Measurements from ENCODE around the gene CCDC12.

Gene CCDC12

GRCh38 chr3:46903341-46904302, 72.9 kb downstream of the CCDC12 start:
- peak; percentile 8 for DNase-seq

GRCh38 chr3:46902188-46902631, 74.3 kb downstream of the CCDC12 start:
- DNase-seq: no peak

- no peak for DNase-seq
These were observed 74.9 kb downstream of the CCDC12 start for GRCh38 chr3:46901591-46902187.

GRCh38 chr3:46901061-46901460, 75.5 kb downstream of the CCDC12 start:
- no peak for DNase-seq

- no peak for DNase-seq
These were observed 76.2 kb downstream of the CCDC12 start for GRCh38 chr3:46900356-46900755.

- no peak for DNase-seq
These were observed 76.6 kb downstream of the CCDC12 start for GRCh38 chr3:46900007-46900292.

GRCh38 chr3:46899151-46900006, 77.2 kb downstream of the CCDC12 start:
- DNase-seq: no peak

- peak; percentile 37 for DNase-seq
These were observed 78.0 kb downstream of the CCDC12 start for GRCh38 chr3:46898321-46899150.

- peak; percentile 8 for DNase-seq
These were observed 78.7 kb downstream of the CCDC12 start for GRCh38 chr3:46897829-46898320.

GRCh38 chr3:46897031-46897430, 79.5 kb downstream of the CCDC12 start:
- no peak for DNase-seq

GRCh38 chr3:46896386-46896785, 80.2 kb downstream of the CCDC12 start:
- no peak for DNase-seq

- DNase-seq: no peak
These were observed 80.8 kb downstream of the CCDC12 start for GRCh38 chr3:46895761-46896160.

- peak; percentile 70 for DNase-seq
These were observed 81.3 kb downstream of the CCDC12 start for GRCh38 chr3:46895204-46895660.

- DNase-seq: no peak
These were observed 82.3 kb downstream of the CCDC12 start for GRCh38 chr3:46894256-46894655.

- DNase-seq: no peak
These were observed 82.8 kb downstream of the CCDC12 start for GRCh38 chr3:46893763-46894162.

- DNase-seq: no peak
These were observed 83.3 kb downstream of the CCDC12 start for GRCh38 chr3:46893146-46893748.

GRCh38 chr3:46892285-46893145, 84.0 kb downstream of the CCDC12 start:
- DNase-seq: peak; percentile 76

- DNase-seq: no peak
These were observed 85.4 kb downstream of the CCDC12 start for GRCh38 chr3:46891132-46891531.

- no peak for DNase-seq
These were observed 86.4 kb downstream of the CCDC12 start for GRCh38 chr3:46890132-46890531.

GRCh38 chr3:46889381-46890110, 87.0 kb downstream of the CCDC12 start:
- no peak for DNase-seq
